Measurements from ENCODE around the gene TAOK1. TPM values are rescaled to one million over a fixed set of nuclear protein-coding genes. Genes with fewer than 3 reads are reported as not detected.

The TAOK1 gene
- total and polyA plus RNA-seq, 2 of the 13 experiments (the other 11 are each of a cell fraction or from before 2014, with no cell fraction given): 14.1 to 23.0 TPM

- ChIA-PET POLR2A (no interaction called here), CTCF (ENCODE audit: low intra/inter-chr PET ratio, low total read pairs) (no interaction called here)
- 0 out of 2 replicates have a peak, but pooled peaks cover 13% of the 10 kb centered on the region for H4K20me1 ChIP-seq (ENCODE audit: insufficient read depth, low read length)
- no peaks in the 10 kb centered on the region for H3K9me3 ChIP-seq (ENCODE audit: low read length)
- H2AFZ ChIP-seq (ENCODE audit: low read length): no peak overlapping the region
- DNase-seq (ENCODE audit: low spot score): peak; percentile 41
- H3K27me3 ChIP-seq (ENCODE audit: control insufficient read depth in 1 of 2, insufficient read depth in 2 of 2, low read length in 2 of 2): no peaks in the 10 kb centered on the region
- in situ Hi-C loops (cut with HindIII; ENCODE audit: extremely low pct_ligation_motif_present, low pct_unique_long_range_greater_than_20kb) (no loop called here), intact Hi-C loops (cut with micrococcal nuclease; ENCODE audit: unreplicated experiment) (no loop called here)
- BruUV-seq (replicated peaks): no TSS peak
- peak; percentile 82 for ATAC-seq
- no peak overlapping the region for H3K4me3 ChIP-seq (replicated peaks in 1 of 3; ENCODE audit: insufficient read depth in 1 of 3, low read depth in 2 of 3, low read length in 3 of 3)
- peak overlapping the region; percentile 74 for H3K27ac ChIP-seq (ENCODE audit: extremely low read length, insufficient read depth, low read length)
- peak overlapping the region; percentile 50; the same call in 1 of the 2 replicates for H3K4me2 ChIP-seq (ENCODE audit: low read depth, low read length)
- WGBS (ENCODE audit: low lambda C conversion rate): 59% methylated on average over 5 of the region's 5 CpGs
- H3K36me3 ChIP-seq (replicated peaks in 1 of 2; ENCODE audit: control insufficient read depth in 1 of 2, insufficient read depth in 2 of 2, low read length in 2 of 2): peaks cover 1 to 24% of the 10 kb centered on the region in 2 experiments; a peak in 3 of 5 replicates
- FAIRE-seq: peak; percentile 28
- H3K4me1 ChIP-seq (ENCODE audit: insufficient read depth, low read length): peaks cover 16% of the 10 kb centered on the region
- 0 out of 2 replicates have a peak overlapping the region, but pooled peaks have one; percentile 21 for H3K9ac ChIP-seq (ENCODE audit: insufficient read depth, low read depth, low read length)
- H3K79me2 ChIP-seq (ENCODE audit: insufficient read depth, low read length): peaks cover 56% of the 10 kb centered on the region
- TF ChIP-seq ZNF556 (CRISPR knock-in tag; IDR thresholded peaks at IDR 0.05; ENCODE audit: borderline replicate concordance): no peak
- TF ChIP-seq ZNF691 (CRISPR knock-in tag; IDR thresholded peaks at IDR 0.05; ENCODE audit: borderline replicate concordance, low read depth): no peak
- TF ChIP-seq SUZ12 (IDR thresholded peaks at IDR 0.05; ENCODE audit: low read depth, low read length): no peak
- no peak for TF ChIP-seq ZMAT3 (CRISPR knock-in tag; conservative IDR thresholded peaks at IDR 0.05)
- TF ChIP-seq MLLT10 (CRISPR knock-in tag; IDR thresholded peaks at IDR 0.05): no peak
- no peak for TF ChIP-seq CC2D1A (CRISPR knock-in tag; IDR thresholded peaks at IDR 0.05)
- peak; percentile 45; the same call in 1 of the 2 replicates for TF ChIP-seq RXRA (CRISPR knock-in tag; IDR thresholded peaks at IDR 0.05)
- TF ChIP-seq ZNF136 (CRISPR knock-in tag; IDR thresholded peaks at IDR 0.05; ENCODE audit: low read depth): no peak
- 0 out of 2 replicates have a peak, but pooled peaks have one; percentile 17 for TF ChIP-seq TBX2 (CRISPR knock-in tag; IDR thresholded peaks at IDR 0.05; ENCODE audit: borderline replicate concordance)
- no peak for TF ChIP-seq ZNF224 (CRISPR knock-in tag; IDR thresholded peaks at IDR 0.05)
- no peak for TF ChIP-seq POLR2AphosphoS5 (IDR thresholded peaks at IDR 0.05; ENCODE audit: low read depth, low read length)
- TF ChIP-seq ZBTB39 (CRISPR knock-in tag; IDR thresholded peaks at IDR 0.05): no peak
- no peak for TF ChIP-seq NCOA5 (CRISPR knock-in tag; IDR thresholded peaks at IDR 0.05)
- TF ChIP-seq ZNF83 (CRISPR knock-in tag; IDR thresholded peaks at IDR 0.05; ENCODE audit: borderline replicate concordance): no peak
- TF ChIP-seq ZNF501 (CRISPR knock-in tag; IDR thresholded peaks at IDR 0.05): no peak
- TF ChIP-seq ZNF430 (CRISPR knock-in tag; IDR thresholded peaks at IDR 0.05): no peak
- no peak for TF ChIP-seq PCBP2 (optimal IDR thresholded peaks at IDR 0.05; ENCODE audit: low read depth, low read length, poor library complexity, severe bottlenecking)
- no peak for TF ChIP-seq TBP (CRISPR knock-in tag; IDR thresholded peaks at IDR 0.05)
- TF ChIP-seq KDM4B (CRISPR knock-in tag; IDR thresholded peaks at IDR 0.05): no peak
- no peak for TF ChIP-seq ZBTB34 (CRISPR knock-in tag; IDR thresholded peaks at IDR 0.05)
- TF ChIP-seq TCF7L2 (IDR thresholded peaks at IDR 0.05; ENCODE audit: low read depth, low read length): no peak
- no peak for TF ChIP-seq ZNF713 (CRISPR knock-in tag; IDR thresholded peaks at IDR 0.05)
Observed at GRCh38 chr17:29449865-29450671, 59.9 kb downstream of the TAOK1 start.

Measured in HepG2 (cell line).